Activated T-cell treated with anti-CD3 and anti-CD28 coated beads, Interleukin-2, amount 50 U/mL, for 72 hours (primary cell): ENCODE measurements around the gene CACNB1. TPM values are rescaled to one million over a fixed set of nuclear protein-coding genes. Genes with fewer than 3 reads are reported as not detected.
A peak's percentile ranks its signal among the peaks of the same experiment; 100 is the strongest.

Source experiments
- ATAC-seq, 2 donors: fragments of 150-1000 bp; cut with Tn5 transposase; replicated peaks in 1 of 2; 2 replicates each; pipeline ENCODE4 v1.10.0; 2021; ENCODE audit warnings: moderate library complexity in 2 of 2, mild to moderate bottlenecking in 1 of 2
- DNase-seq, 2 donors: peaks; one replicate each; pipeline ENCODE4 v3.0.0; 2021 to 2022; ENCODE audit warnings: mixed read lengths in 1 of 2
- H3K27ac Mint-ChIP-seq: one replicate; pipeline ENCODE4 v1.8.0; 2022; ENCODE audit warnings: mild to moderate bottlenecking, moderate library complexity, mixed read lengths
- H3K27me3 Mint-ChIP-seq: one replicate; pipeline ENCODE4 v1.8.0; 2022; ENCODE audit warnings: low read depth, mixed read lengths
- H3K36me3 Mint-ChIP-seq, 2 donors: one replicate each; pipeline ENCODE4 v1.8.0; 2022; ENCODE audit warnings: mixed read lengths in 2 of 2, mild to moderate bottlenecking in 1 of 2; ENCODE audit not compliant: insufficient read depth in 2 of 2
- H3K4me1 Mint-ChIP-seq: one replicate; pipeline ENCODE4 v1.8.0; 2022; ENCODE audit warnings: low read depth, mixed read lengths
- H3K4me3 Mint-ChIP-seq, 2 donors: one replicate each; pipeline ENCODE4 v1.8.0; 2022; ENCODE audit warnings: mild to moderate bottlenecking in 2 of 2, mixed read lengths in 2 of 2, moderate library complexity in 2 of 2
- H3K9me3 Mint-ChIP-seq, 2 donors: one replicate each; pipeline ENCODE4 v1.8.0; 2022; ENCODE audit warnings: mixed read lengths in 2 of 2
- total RNA-seq, 2 donors: library from RNA; stranded (reverse); gene quantifications; one replicate each; pipeline ENCODE4 v1.2.3, GENCODE V29; 2022

The CACNB1 gene
- total RNA-seq, 2 donors from 2014 or later: 10.5 to 15.3 TPM

GRCh38 chr17:39164675-39165143, 32.8 kb downstream of the CACNB1 start:
- ATAC-seq (peak; percentile 92 to 93), DNase-seq (peak; percentile 76 to 85)
- H3K27me3 Mint-ChIP-seq: peaks cover 28% of the 10 kb centered on the region
- no peak overlapping the region for H3K27ac Mint-ChIP-seq
- H3K4me1 Mint-ChIP-seq: peaks cover 17% of the 10 kb centered on the region
- peaks cover 0 to 4% of the 10 kb centered on the region in 2 donors for H3K9me3 Mint-ChIP-seq
- H3K36me3 Mint-ChIP-seq: no peaks in the 10 kb centered on the region
- peak overlapping the region; percentile 77 to 82 for H3K4me3 Mint-ChIP-seq

DNA sequence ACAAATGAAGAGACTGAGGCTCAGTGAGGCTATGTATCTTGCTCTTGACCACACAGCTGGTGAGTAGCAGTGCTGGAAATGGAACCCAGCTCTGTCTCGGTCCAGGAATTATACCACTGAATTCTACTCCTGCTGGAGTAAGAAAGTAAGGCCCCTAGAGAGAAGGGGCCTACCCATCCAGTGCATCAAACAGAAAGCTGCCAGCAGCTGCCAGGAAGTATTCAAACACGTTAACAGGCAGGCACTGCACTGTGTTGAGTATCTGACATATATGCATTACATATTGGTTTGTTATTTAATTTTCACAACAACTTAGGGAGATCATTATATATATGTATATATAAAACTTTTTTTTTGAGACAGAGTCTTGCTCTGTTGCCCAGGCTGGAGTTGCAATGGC, 35.5 kb downstream of the CACNB1 start:
- DNase-seq (no peak), ATAC-seq (no peak)
- Mint-ChIP-seq H3K27me3 (peaks cover 13% of the 10 kb centered on the region), H3K4me1 (peaks cover 10% of the 10 kb centered on the region), H3K27ac (no peak overlapping the region), H3K36me3 (no peaks in the 10 kb centered on the region), H3K9me3 (no peaks in the 10 kb centered on the region), H3K4me3 (no peak overlapping the region)

GRCh38 chr17:39158623-39159022, 38.8 kb downstream of the CACNB1 start:
- DNase-seq (no peak), ATAC-seq (no peak)
- H3K4me1 Mint-ChIP-seq: peaks cover 17% of the 10 kb centered on the region
- no peaks in the 10 kb centered on the region for H3K27me3 Mint-ChIP-seq
- H3K9me3 Mint-ChIP-seq: no peaks in the 10 kb centered on the region
- peaks cover 0 to 6% of the 10 kb centered on the region in 2 donors for H3K36me3 Mint-ChIP-seq
- no peak overlapping the region for H3K27ac Mint-ChIP-seq
- no peak overlapping the region for H3K4me3 Mint-ChIP-seq

- no peak for ATAC-seq
- no peak overlapping the region for H3K27ac Mint-ChIP-seq
- no peaks in the 10 kb centered on the region for H3K9me3 Mint-ChIP-seq
- H3K36me3 Mint-ChIP-seq: peaks cover 0 to 7% of the 10 kb centered on the region in 2 donors
- no peak for DNase-seq
- H3K4me1 Mint-ChIP-seq: peaks cover 38% of the 10 kb centered on the region
- H3K4me3 Mint-ChIP-seq: no peak overlapping the region
- no peaks in the 10 kb centered on the region for H3K27me3 Mint-ChIP-seq
Measured at GRCh38 chr17:39156491-39156890, 41.0 kb downstream of the CACNB1 start.

GRCh38 chr17:39155654-39156053, 41.8 kb downstream of the CACNB1 start:
- H3K4me1 Mint-ChIP-seq: peaks cover 41% of the 10 kb centered on the region
- no peak overlapping the region for H3K27ac Mint-ChIP-seq
- H3K4me3 Mint-ChIP-seq: no peak overlapping the region
- H3K9me3 Mint-ChIP-seq: no peaks in the 10 kb centered on the region
- DNase-seq (no peak), ATAC-seq (no peak)
- H3K36me3 Mint-ChIP-seq: peaks cover 0 to 7% of the 10 kb centered on the region in 2 donors
- peaks cover 5% of the 10 kb centered on the region for H3K27me3 Mint-ChIP-seq

- peaks cover 0 to 7% of the 10 kb centered on the region in 2 donors for H3K36me3 Mint-ChIP-seq
- peak overlapping the region; percentile 100 for H3K27ac Mint-ChIP-seq
- peak overlapping the region; percentile 94 for H3K4me3 Mint-ChIP-seq
- DNase-seq (peak; percentile 85 to 94), ATAC-seq (peak; percentile 63 to 64)
- peaks cover 17% of the 10 kb centered on the region for H3K27me3 Mint-ChIP-seq
- H3K9me3 Mint-ChIP-seq: no peaks in the 10 kb centered on the region
- H3K4me1 Mint-ChIP-seq: peaks cover 61% of the 10 kb centered on the region
Measured at GRCh38 chr17:39153599-39154051, 43.8 kb downstream of the CACNB1 start.

GRCh38 chr17:39151943-39152818, 45.3 kb downstream of the CACNB1 start:
- DNase-seq: peak; percentile 34 to 46
- H3K27ac Mint-ChIP-seq: peak overlapping the region; percentile 100
- H3K4me3 Mint-ChIP-seq: peak overlapping the region; percentile 94
- H3K36me3 Mint-ChIP-seq: peaks cover 0 to 7% of the 10 kb centered on the region in 2 donors
- no peak for ATAC-seq
- H3K4me1 Mint-ChIP-seq: peaks cover 61% of the 10 kb centered on the region
- H3K27me3 Mint-ChIP-seq: peaks cover 17% of the 10 kb centered on the region
- no peaks in the 10 kb centered on the region for H3K9me3 Mint-ChIP-seq

DNA sequence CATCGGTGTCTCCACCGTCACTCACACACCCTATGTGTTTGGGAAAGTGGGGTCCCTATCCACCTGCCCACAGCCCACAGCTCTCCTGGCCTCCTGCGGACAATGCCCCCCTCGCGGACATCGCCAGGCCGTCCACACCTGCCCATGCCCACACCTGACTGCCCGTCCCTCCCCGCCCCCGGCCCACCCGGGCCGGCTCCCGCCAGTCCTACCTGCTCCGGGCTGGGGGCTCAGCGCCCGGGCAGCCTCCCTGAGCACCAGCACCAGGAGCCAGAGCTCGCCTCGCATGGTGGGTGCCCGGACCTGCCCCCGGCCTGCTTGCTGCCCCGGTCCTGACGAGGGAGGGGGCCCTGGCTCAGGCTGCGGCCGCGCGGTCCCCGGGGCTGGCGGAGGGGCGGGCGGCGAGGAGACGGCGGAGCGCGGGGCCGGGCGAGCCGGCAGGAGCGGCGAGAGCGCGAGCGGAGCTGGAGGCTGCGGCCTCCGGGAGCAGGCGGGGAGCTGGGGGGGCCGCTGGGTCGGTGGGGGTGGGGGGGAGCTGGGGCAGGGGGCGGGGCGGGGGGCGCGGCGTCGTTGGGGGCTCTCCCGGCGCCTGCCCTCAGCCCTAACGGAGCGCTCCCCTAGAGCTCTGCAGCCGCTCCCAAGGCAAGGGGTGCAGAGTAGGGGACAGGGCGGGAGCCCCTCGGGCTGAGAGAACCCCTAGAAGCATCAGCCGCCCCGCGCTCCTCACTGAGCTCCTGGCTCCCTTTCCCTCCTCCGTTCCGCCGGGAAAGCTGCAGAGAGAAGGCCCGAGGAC, 46.1 kb downstream of the CACNB1 start, which contains the start of gene PLXDC1:
Gene PLXDC1, minus strand, starts transcription at position 488 of the 793 bp plus-strand sequence. Its CDS starts 200 bp downstream, at position 288.
- Mint-ChIP-seq H3K4me3 (peak within 1 kb of the TSS; percentile 94), H3K27ac (peak within 1 kb of the TSS; percentile 42), H3K36me3 (peaks cover 0 to 7% of the 10 kb centered on the region in 2 donors), H3K4me1 (peaks cover 61% of the 10 kb centered on the region), H3K9me3 (no peaks in the 10 kb centered on the region), H3K27me3 (peaks cover 17% of the 10 kb centered on the region)
- DNase-seq (peak; percentile 33 to 35), ATAC-seq (no peak)

DNA sequence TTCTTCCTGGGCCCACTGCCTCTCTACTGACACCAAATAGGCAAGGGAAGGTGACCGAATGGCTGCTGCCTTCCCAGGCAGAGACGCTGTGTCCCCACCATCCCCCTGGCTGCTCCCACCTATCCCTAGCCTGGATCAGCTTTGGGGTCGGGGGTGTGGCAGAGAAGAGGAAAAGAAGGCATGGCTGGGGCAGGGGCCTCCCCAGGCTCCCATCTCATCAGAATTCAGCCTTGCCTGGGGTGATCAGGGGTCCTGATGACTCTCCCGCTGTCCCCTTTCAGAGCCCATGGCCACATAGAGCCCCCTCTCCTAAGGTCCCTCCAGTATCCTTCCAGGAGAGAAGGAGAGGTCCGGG, 46.7 kb downstream of the CACNB1 start:
- Mint-ChIP-seq H3K4me1 (peaks cover 61% of the 10 kb centered on the region), H3K27me3 (peaks cover 17% of the 10 kb centered on the region), H3K4me3 (peak overlapping the region; percentile 56 to 94), H3K36me3 (peaks cover 0 to 7% of the 10 kb centered on the region in 2 donors), H3K27ac (no peak overlapping the region), H3K9me3 (no peaks in the 10 kb centered on the region)
- no peak for DNase-seq
- ATAC-seq: no peak

- DNase-seq (no peak), ATAC-seq (no peak)
- Mint-ChIP-seq H3K36me3 (peaks cover 0 to 7% of the 10 kb centered on the region in 2 donors), H3K27me3 (peaks cover 17% of the 10 kb centered on the region), H3K4me3 (peak overlapping the region; percentile 56 to 94), H3K4me1 (peaks cover 59% of the 10 kb centered on the region), H3K9me3 (no peaks in the 10 kb centered on the region), H3K27ac (no peak overlapping the region)
Measured at GRCh38 chr17:39150104-39150634, 47.3 kb downstream of the CACNB1 start.

DNA sequence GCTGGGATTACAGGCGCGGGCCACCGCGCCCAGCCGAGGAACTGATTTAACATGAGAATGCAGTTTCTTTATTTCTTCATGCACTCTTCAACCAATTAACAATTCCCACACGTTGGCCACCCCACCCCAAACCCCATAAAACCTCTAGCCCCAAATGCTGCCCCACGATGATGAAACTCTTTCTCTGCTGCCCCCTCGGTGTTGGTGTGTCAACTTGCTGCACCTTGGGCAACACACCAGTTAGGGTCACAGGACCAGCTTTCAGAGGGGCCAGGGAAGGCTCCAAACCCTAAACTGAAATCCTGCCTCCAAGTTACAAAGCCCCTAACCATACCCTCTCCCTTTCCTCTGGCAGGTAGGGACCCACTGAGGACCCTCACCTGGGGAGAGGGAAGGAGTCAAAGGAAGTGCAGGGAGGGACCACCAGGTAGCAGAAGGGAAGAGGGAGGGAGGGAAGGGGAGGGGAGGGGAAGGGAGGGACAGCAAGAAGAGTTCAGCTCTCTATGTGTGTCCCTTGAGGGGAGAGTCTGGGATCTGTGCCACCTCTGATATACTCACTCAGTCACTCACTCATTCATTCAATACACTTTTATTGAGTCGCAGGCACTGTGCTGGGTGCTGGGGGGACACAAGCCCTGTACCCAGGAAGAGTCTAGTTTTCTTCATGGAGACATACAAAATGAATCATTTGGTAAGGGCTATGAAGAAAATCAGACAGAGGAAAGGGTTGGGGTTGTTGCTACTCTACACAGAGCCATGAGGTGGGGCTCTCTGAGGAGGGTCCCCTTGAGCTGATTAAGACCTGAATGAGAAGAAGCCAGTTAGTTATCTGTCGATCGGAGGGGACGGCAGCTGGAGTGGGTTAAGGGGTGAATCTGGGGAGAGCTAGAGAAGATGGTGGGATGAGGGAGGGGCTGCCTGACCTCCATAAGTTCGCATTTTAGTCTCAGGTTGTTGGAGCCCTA, 50.0 kb downstream of the CACNB1 start:
- H3K9me3 Mint-ChIP-seq: no peaks in the 10 kb centered on the region
- peaks cover 17% of the 10 kb centered on the region for H3K27me3 Mint-ChIP-seq
- H3K36me3 Mint-ChIP-seq: no peaks in the 10 kb centered on the region
- ATAC-seq (no peak), DNase-seq (no peak)
- no peak overlapping the region for H3K4me3 Mint-ChIP-seq
- peaks cover 33% of the 10 kb centered on the region for H3K4me1 Mint-ChIP-seq
- H3K27ac Mint-ChIP-seq: no peak overlapping the region

GRCh38 chr17:39146273-39146672, 51.2 kb downstream of the CACNB1 start:
- no peak for DNase-seq
- H3K9me3 Mint-ChIP-seq: no peaks in the 10 kb centered on the region
- no peak overlapping the region for H3K27ac Mint-ChIP-seq
- ATAC-seq: no peak
- peaks cover 17% of the 10 kb centered on the region for H3K27me3 Mint-ChIP-seq
- H3K4me3 Mint-ChIP-seq: no peak overlapping the region
- H3K36me3 Mint-ChIP-seq: no peaks in the 10 kb centered on the region
- peaks cover 23% of the 10 kb centered on the region for H3K4me1 Mint-ChIP-seq
